Fibroblast of villous mesenchyme (primary cell): ENCODE data around the gene CARTPT. TPM values are rescaled to one million over a fixed set of nuclear protein-coding genes. Genes with fewer than 3 reads are reported as not detected.

Experiments used
- DNase-seq: peaks from one replicate; pipeline ENCODE4 v3.0.0-alpha.2; 2010; ENCODE audit warnings: low read depth
- H3K4me3 ChIP-seq: 2 replicates; pipeline ENCODE4 v1.5.1; 2011; ENCODE audit warnings: low read depth, mild to moderate bottlenecking, low read length
- CTCF ChIP-seq: IDR thresholded peaks from 2 replicates; pipeline ENCODE4 v1.5.1; 2012; ENCODE audit warnings: low read depth, mild to moderate bottlenecking, low read length; ENCODE audit not compliant: insufficient read depth
- total RNA-seq: library from RNA; depleted of rRNA; stranded (reverse); fragments of >200 nt; gene quantifications from 2 replicates; pipeline ENCODE4 v1.2.3, GENCODE V29; 2012

The CARTPT gene
- total RNA-seq: not detected in 2 replicates

- DNase-seq: peak; percentile 7
- TF ChIP-seq CTCF: no peak
Measured at GRCh38 chr5:71719063-71719964, at the start of gene CARTPT. Gene CARTPT, plus strand, starts transcription at chr5:71719275. Its CDS starts 19 bp downstream, at chr5:71719294.

GRCh38 chr5:71677977-71678376, 41.1 kb upstream of the CARTPT start:
- no peak for DNase-seq
- TF ChIP-seq CTCF: no peak
- H3K4me3 ChIP-seq: no peak overlapping the region

More at GRCh38 chr5:71719063-71719964, at the start of gene CARTPT:
- H3K4me3 ChIP-seq: no peak within 1 kb of the TSS

- no peak for TF ChIP-seq CTCF
- no peak overlapping the region for H3K4me3 ChIP-seq
- DNase-seq: no peak
Measured at GRCh38 chr5:71679714-71680113, 39.4 kb upstream of the CARTPT start.

- no peak overlapping the region for H3K4me3 ChIP-seq
- DNase-seq: no peak
- no peak for TF ChIP-seq CTCF
Measured at GRCh38 chr5:71680510-71680909, 38.6 kb upstream of the CARTPT start.

GRCh38 chr5:71681296-71681695, 37.8 kb upstream of the CARTPT start:
- H3K4me3 ChIP-seq: no peak overlapping the region
- TF ChIP-seq CTCF: no peak
- no peak for DNase-seq

- no peak for DNase-seq
- no peak overlapping the region for H3K4me3 ChIP-seq
- no peak for TF ChIP-seq CTCF
Measured at GRCh38 chr5:71684309-71684708, 34.8 kb upstream of the CARTPT start.
